CD4-positive, alpha-beta T cell (primary cell): Measurements from ENCODE around the gene MPHOSPH10. TPM values are rescaled to one million over a fixed set of nuclear protein-coding genes. Genes with fewer than 3 reads are reported as not detected.
"Not testable (repeated sequence)": the region's sequence is repeated elsewhere in the genome, so short reads cannot be mapped to it uniquely, and the experiment has no call there.

Experiments used
- ATAC-seq: fragments of 200-7000 bp; cut with Tn5 transposase; one replicate; pipeline ENCODE4 v1.10.0; 2022; ENCODE audit warnings: mild to moderate bottlenecking; ENCODE audit not compliant: poor library complexity
- CTCF ChIA-PET: fragments of 350-600 bp; sonication (Branson Sonifier 250); formaldehyde crosslinking; loops from one replicate; lab custom pipeline; 2021; ENCODE audit warnings: antibody characterized with exemption, inconsistent platforms; lab: Charles Lee
- POLR2A ChIA-PET: fragments of 350-600 bp; sonication (Branson Sonifier 250); formaldehyde crosslinking; loops from one replicate; lab custom pipeline; 2021; ENCODE audit warnings: antibody characterized with exemption, inconsistent platforms; lab: Charles Lee
- DNase-seq, 14 experiments: peaks; one replicate each; pipeline ENCODE4 v3.0.0-alpha.2; 2013 to 2020; ENCODE audit warnings: mixed read lengths in 2 of 14
- H3K27ac ChIP-seq, 2 donors: one replicate each; pipeline versions ENCODE4 v1.5.1 to v1.7.0; 2013; ENCODE audit warnings: low read length in 2 of 2, low read depth in 1 of 2, mild to moderate bottlenecking in 1 of 2
- H3K27me3 ChIP-seq, 2 experiments: 1 replicate in 1 of 2; 2 replicates in 1 of 2; pipeline versions ENCODE4 v1.6.1 to v1.7.0; 2013; ENCODE audit warnings: low read length in 2 of 2, control low read depth in 1 of 2, mild to moderate bottlenecking in 1 of 2, moderate library complexity in 1 of 2; ENCODE audit not compliant: insufficient read depth in 2 of 2, control insufficient read depth in 1 of 2
- H3K36me3 ChIP-seq: one replicate; pipeline ENCODE4 v1.6.1; 2013; ENCODE audit warnings: low read length, control low read depth; ENCODE audit not compliant: insufficient read depth
- H3K4me1 ChIP-seq: one replicate; pipeline ENCODE4 v1.6.1; 2013; ENCODE audit warnings: low read length, control low read depth; ENCODE audit not compliant: insufficient read depth
- H3K4me3 ChIP-seq: one replicate; pipeline ENCODE4 v1.5.1; 2013; ENCODE audit warnings: mild to moderate bottlenecking, low read length, moderate library complexity
- H3K9me3 ChIP-seq, 2 experiments: 1 replicate in 1 of 2; 2 replicates in 1 of 2; pipeline versions ENCODE4 v1.6.1 to v1.7.0; 2013; ENCODE audit warnings: low read length in 2 of 2, mild to moderate bottlenecking in 2 of 2, control low read depth in 1 of 2, moderate library complexity in 1 of 2; ENCODE audit not compliant: control insufficient read depth in 1 of 2, insufficient read depth in 1 of 2
- H3K27ac Mint-ChIP-seq: one replicate; pipeline ENCODE4 v1.8.0; 2020; ENCODE audit warnings: mixed read lengths
- H3K27me3 Mint-ChIP-seq: one replicate; pipeline ENCODE4 v1.8.0; 2021; ENCODE audit warnings: mixed read lengths
- H3K36me3 Mint-ChIP-seq: one replicate; pipeline ENCODE4 v1.8.0; 2021; ENCODE audit warnings: low read depth, mixed read lengths
- H3K4me1 Mint-ChIP-seq: one replicate; pipeline ENCODE4 v1.8.0; 2021; ENCODE audit warnings: low read depth, mixed read lengths
- H3K4me3 Mint-ChIP-seq: one replicate; pipeline ENCODE4 v1.8.0; 2020; ENCODE audit warnings: mild to moderate bottlenecking, mixed read lengths
- H3K9me3 Mint-ChIP-seq: one replicate; pipeline ENCODE4 v1.8.0; 2020; ENCODE audit warnings: mixed read lengths
- intact Hi-C, 2 experiments: fragments of 100-400 bp; cut with DNase I in 1 of 2; cut with micrococcal nuclease in 1 of 2; formaldehyde crosslinking; loops; one replicate each; pipeline versions ENCODE4 v1.15.1 to v1.9.0; 2023 to 2025; cut with DNase I, micrococcal nuclease
- total RNA-seq, 174 experiments: library from RNA in 2 of 174; stranded (reverse) in 2 of 174; gene quantifications; one replicate each; pipeline ENCODE4 v1.2.3 and lab custom pipeline; 2021 to 2026

Gene MPHOSPH10
- total RNA-seq, 2 experiments from 2014 or later, result 36.7 to 38.2 TPM

- CTCF ChIA-PET, H3K36me3 Mint-ChIP-seq: not testable (repeated sequence)
These were observed 45.0 kb upstream of the MPHOSPH10 start for GRCh38 chr2:71085325-71086003.

GRCh38 chr2:71089475-71089874 lies 41.0 kb upstream of the MPHOSPH10 start:
- H3K9me3 ChIP-seq, H3K27me3 ChIP-seq, H3K4me3 ChIP-seq, DNase-seq, H3K4me1 ChIP-seq, H3K27me3 Mint-ChIP-seq, H3K36me3 ChIP-seq, CTCF ChIA-PET, H3K4me3 Mint-ChIP-seq, POLR2A ChIA-PET, H3K27ac ChIP-seq, H3K4me1 Mint-ChIP-seq, H3K36me3 Mint-ChIP-seq, ATAC-seq, H3K27ac Mint-ChIP-seq, intact Hi-C loops, H3K9me3 Mint-ChIP-seq: not testable (repeated sequence)

More at GRCh38 chr2:71085325-71086003, 45.0 kb upstream of the MPHOSPH10 start:
- DNase-seq, H3K27ac ChIP-seq, H3K36me3 ChIP-seq, H3K9me3 Mint-ChIP-seq, ATAC-seq, H3K4me3 Mint-ChIP-seq, H3K9me3 ChIP-seq, H3K27me3 Mint-ChIP-seq, H3K4me3 ChIP-seq, H3K27ac Mint-ChIP-seq, H3K27me3 ChIP-seq, intact Hi-C loops: not testable (repeated sequence)
- POLR2A ChIA-PET, result interaction anchor here (2.8 kb wide), 1 partner anchor 13 kb away, joined by 10 read pairs; no protein-coding TSS in a partner anchor
- H3K4me1 ChIP-seq, result peaks cover 12% of the 10 kb centered on the region
- H3K4me1 Mint-ChIP-seq, result peaks cover 20% of the 10 kb centered on the region

- H3K36me3 Mint-ChIP-seq, DNase-seq, H3K4me1 ChIP-seq, H3K4me1 Mint-ChIP-seq, H3K27me3 ChIP-seq, H3K9me3 ChIP-seq, H3K4me3 Mint-ChIP-seq, ATAC-seq, H3K27me3 Mint-ChIP-seq, H3K36me3 ChIP-seq, H3K4me3 ChIP-seq, POLR2A ChIA-PET, H3K27ac Mint-ChIP-seq, intact Hi-C loops, H3K27ac ChIP-seq, H3K9me3 Mint-ChIP-seq: not testable (repeated sequence)
- CTCF ChIA-PET, result interaction anchor here (1.4 kb wide), 1 partner anchor 9 kb away, joined by 4 read pairs; no protein-coding TSS in a partner anchor
These were observed 38.6 kb upstream of the MPHOSPH10 start for GRCh38 chr2:71091808-71092207.

- H3K27me3 Mint-ChIP-seq, H3K9me3 Mint-ChIP-seq, H3K27me3 ChIP-seq, DNase-seq, H3K4me3 Mint-ChIP-seq, H3K4me1 Mint-ChIP-seq, H3K36me3 ChIP-seq, H3K4me1 ChIP-seq, ATAC-seq, H3K27ac ChIP-seq, POLR2A ChIA-PET, H3K36me3 Mint-ChIP-seq, H3K4me3 ChIP-seq, H3K27ac Mint-ChIP-seq, H3K9me3 ChIP-seq, intact Hi-C loops: not testable (repeated sequence)
- CTCF ChIA-PET, result interaction anchor here (1.4 kb wide), 1 partner anchor 8 kb away, joined by 4 read pairs; no protein-coding TSS in a partner anchor
These were observed 37.8 kb upstream of the MPHOSPH10 start for GRCh38 chr2:71092491-71093260.
